Left lung (tissue), 10 donors: ENCODE results near the gene WDR27. TPM values are rescaled to one million over a fixed set of nuclear protein-coding genes. Genes with fewer than 3 reads are reported as not detected.
"Not testable (repeated sequence)": the region's sequence is repeated elsewhere in the genome, so short reads cannot be mapped to it uniquely, and the experiment has no call there.

ENCODE experiments used
- ATAC-seq: fragments of 200-7000 bp; cut with Tn5 transposase; one replicate; pipeline ENCODE4 v1.9.1; 2020; ENCODE audit warnings: moderate library complexity
- DNase-seq, 4 donors: peaks; one replicate each; pipeline ENCODE4 v3.0.0-alpha.2; 2013 to 2020
- H3K27ac ChIP-seq, 2 donors: fragments of 200-600 bp; sonication (generic) in 1 of 2; one replicate each; pipeline versions ENCODE4 v1.5.0 to v1.8.0; 2020 to 2021
- H3K27me3 ChIP-seq, 2 donors: fragments of 200-600 bp; sonication (generic) in 1 of 2; one replicate each; pipeline versions ENCODE4 v1.5.0 to v1.8.0; 2020 to 2021
- H3K36me3 ChIP-seq, 2 donors: fragments of 200-600 bp; sonication (generic) in 1 of 2; one replicate each; pipeline versions ENCODE4 v1.5.0 to v1.8.0; 2020 to 2021
- H3K4me1 ChIP-seq, 2 donors: fragments of 200-600 bp; one replicate each; pipeline ENCODE4 v1.8.0; 2021
- H3K4me3 ChIP-seq, 2 donors: fragments of 200-600 bp; sonication (generic) in 1 of 2; one replicate each; pipeline versions ENCODE4 v1.5.0 to v1.8.0; 2020 to 2021; ENCODE audit warnings: mild to moderate bottlenecking in 1 of 2
- H3K9me3 ChIP-seq, 2 donors: fragments of 200-600 bp; sonication (generic) in 1 of 2; one replicate each; pipeline versions ENCODE4 v1.5.0 to v1.8.0; 2020 to 2021
- CTCF ChIP-seq, 2 donors: fragments of 200-600 bp; sonication (generic) in 1 of 2; IDR thresholded peaks; one replicate each; pipeline versions ENCODE4 v1.5.0 to v1.8.0; 2021; ENCODE audit warnings: antibody characterized with exemption in 2 of 2
- intact Hi-C, 2 donors: fragments of 100-400 bp; cut with DNase I; formaldehyde crosslinking; loops; one replicate each; pipeline versions ENCODE4 v1.11.2 to v1.14.2; 2022
- polyA plus RNA-seq, 6 donors: library from polyadenylated mRNA; unstranded; fragments of 120-200 nt; gene quantifications; one replicate each; pipeline ENCODE4 v1.2.1, GENCODE V29; 2013; ENCODE audit not compliant: insufficient read length in 6 of 6
- total RNA-seq, 2 donors: library from RNA; stranded (reverse); fragmentation: NEBNext Ultra II Directional; extraction: Animal tissue kit (Norgen Biotek cat#: 25700); gene quantifications; one replicate each; pipeline ENCODE4 v1.2.1, GENCODE V29; 2021
- donor health status: DM: no; HTN: yes; CAD: no.
- donor health status: DM: no; HTN: no; CAD: no.

Gene WDR27
- total and polyA plus RNA-seq, 8 donors: 31.3 to 104 (median 86.3) TPM

DNA sequence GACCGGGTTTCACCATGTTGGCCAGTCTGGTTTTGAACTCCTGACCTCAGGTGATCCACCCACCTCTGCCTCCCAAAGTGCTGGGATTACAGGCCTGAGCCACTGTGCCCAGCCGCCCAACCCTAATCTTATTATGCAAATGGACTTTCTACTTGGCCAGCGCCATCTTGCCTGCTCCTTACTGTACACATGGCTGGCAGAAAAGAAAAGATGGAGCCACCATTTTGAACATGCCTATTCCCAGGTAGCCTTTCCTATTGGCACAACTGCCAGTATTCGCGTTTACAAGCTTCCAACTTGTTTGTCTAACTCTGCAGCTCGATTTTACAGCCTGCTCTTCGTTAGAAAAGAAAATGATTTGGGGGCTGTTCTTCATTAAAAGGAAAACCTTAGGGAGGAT is 84.3 kb downstream of the WDR27 start:
- Histone ChIP-seq H3K27ac (no peak overlapping the region), H3K4me3 (no peak overlapping the region), H3K4me1 (no peaks in the 10 kb centered on the region), H3K27me3 (no peaks in the 10 kb centered on the region), H3K9me3 (peaks cover 0 to 10% of the 10 kb centered on the region in 2 donors), H3K36me3 (no peaks in the 10 kb centered on the region)
- intact Hi-C loops: no loop called here
- DNase-seq: no peak
- TF ChIP-seq CTCF (IDR thresholded peaks at IDR 0.05): no peak
- ATAC-seq: no peak

DNA sequence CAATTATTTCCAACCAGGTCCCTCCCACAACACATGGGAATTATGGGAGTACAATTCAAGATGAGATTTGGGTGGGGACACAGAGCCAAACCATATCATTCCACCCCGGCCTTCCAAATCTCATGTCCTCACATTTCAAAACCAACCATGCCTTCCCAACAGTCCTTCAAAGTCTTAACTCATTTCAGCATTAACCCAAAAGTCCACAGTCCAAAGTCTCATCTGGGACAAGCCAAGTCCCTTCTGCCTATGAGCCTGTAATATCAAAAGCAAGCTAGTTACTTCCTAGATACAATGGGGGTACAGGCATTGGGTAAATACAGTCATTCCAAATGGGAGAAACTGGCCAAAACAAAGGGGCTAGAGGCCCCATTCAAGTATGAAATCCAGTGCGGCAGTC is 93.2 kb downstream of the WDR27 start:
- intact Hi-C loops, H3K36me3 ChIP-seq, H3K27me3 ChIP-seq, H3K4me1 ChIP-seq, DNase-seq, H3K9me3 ChIP-seq, ATAC-seq, H3K27ac ChIP-seq, H3K4me3 ChIP-seq: not testable (repeated sequence)

DNA sequence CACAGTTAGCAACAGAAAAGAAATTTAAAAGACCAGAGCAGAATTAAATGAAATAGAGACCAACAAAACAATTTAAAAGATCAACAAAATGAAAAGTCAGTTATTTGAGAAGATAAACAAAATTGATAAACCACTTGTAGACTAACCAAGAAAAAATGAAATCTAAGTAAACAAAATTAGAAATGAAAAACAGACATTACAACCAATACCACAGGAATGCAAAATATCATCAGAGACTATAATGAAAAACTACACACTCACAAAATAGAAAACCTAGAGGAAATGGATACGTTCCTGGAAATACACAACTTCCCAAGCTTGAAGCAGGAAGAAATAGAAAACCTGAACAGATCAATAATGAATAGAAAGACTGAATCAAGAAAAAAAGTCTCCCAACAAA is 97.8 kb downstream of the WDR27 start:
- no peak overlapping the region for H3K4me3 ChIP-seq
- no peak for ATAC-seq
- no peaks in the 10 kb centered on the region for H3K27me3 ChIP-seq
- peaks cover 0 to 7% of the 10 kb centered on the region in 2 donors for H3K36me3 ChIP-seq
- no peak for DNase-seq
- intact Hi-C loops: no loop called here
- H3K4me1 ChIP-seq: no peaks in the 10 kb centered on the region
- H3K9me3 ChIP-seq: peaks cover 0 to 2% of the 10 kb centered on the region in 2 donors
- no peak for TF ChIP-seq CTCF (IDR thresholded peaks at IDR 0.05)
- no peak overlapping the region for H3K27ac ChIP-seq

GRCh38 chr6:169601129-169601528 is 100.7 kb downstream of the WDR27 start:
- H3K4me3 ChIP-seq, H3K36me3 ChIP-seq, intact Hi-C loops, H3K4me1 ChIP-seq, H3K27me3 ChIP-seq, ATAC-seq, H3K9me3 ChIP-seq, H3K27ac ChIP-seq, DNase-seq: not testable (repeated sequence)

DNA sequence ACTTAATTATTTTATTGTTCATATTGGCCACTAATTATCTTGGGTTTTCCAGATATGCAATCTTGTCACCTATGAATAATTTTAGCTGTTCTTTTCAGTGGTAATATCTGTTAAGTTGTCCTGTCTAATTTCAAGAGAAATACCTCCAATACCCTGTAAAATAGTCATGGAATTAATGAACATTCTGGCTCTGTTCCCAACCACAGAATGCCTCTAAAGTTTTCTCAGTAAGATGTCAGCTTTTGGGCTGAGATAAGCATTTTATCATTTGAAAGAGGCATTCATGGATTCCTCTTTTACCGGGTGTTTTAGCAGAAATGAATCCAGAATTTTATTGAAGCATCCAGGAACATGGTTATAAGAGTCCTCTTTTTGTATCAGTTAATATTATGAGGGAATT is 109.3 kb downstream of the WDR27 start:
- Histone ChIP-seq H3K36me3 (no peaks in the 10 kb centered on the region), H3K27ac (no peak overlapping the region), H3K9me3 (no peaks in the 10 kb centered on the region), H3K4me1 (no peaks in the 10 kb centered on the region), H3K27me3 (no peaks in the 10 kb centered on the region), H3K4me3 (no peak overlapping the region)
- no peak for TF ChIP-seq CTCF (IDR thresholded peaks at IDR 0.05)
- intact Hi-C loops: no loop called here
- ATAC-seq (no peak), DNase-seq (no peak)

DNA sequence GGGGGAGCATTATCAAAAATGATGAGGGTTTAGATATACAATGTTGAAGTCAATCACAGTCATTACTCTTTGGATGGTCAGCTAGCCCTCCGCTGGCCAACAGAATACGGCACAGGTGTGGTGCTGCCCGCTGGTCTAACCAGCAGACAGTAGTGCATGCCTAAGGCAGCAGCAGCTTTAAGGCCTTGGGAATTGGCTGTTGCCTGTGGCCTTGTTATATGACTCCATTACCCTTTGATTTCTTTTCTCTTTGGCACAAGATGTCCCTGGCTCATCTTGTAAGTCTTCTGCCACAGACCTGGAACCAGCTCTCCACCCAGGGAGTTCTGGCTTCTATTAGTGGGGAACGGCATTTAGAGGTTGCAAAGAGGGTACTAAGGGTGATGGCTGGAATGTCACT is 110.2 kb downstream of the WDR27 start:
- H3K27me3 ChIP-seq: no peaks in the 10 kb centered on the region
- ATAC-seq (no peak), DNase-seq (no peak)
- no peaks in the 10 kb centered on the region for H3K36me3 ChIP-seq
- H3K4me1 ChIP-seq: no peaks in the 10 kb centered on the region
- H3K4me3 ChIP-seq: no peak overlapping the region
- H3K9me3 ChIP-seq: no peaks in the 10 kb centered on the region
- no peak for TF ChIP-seq CTCF (IDR thresholded peaks at IDR 0.05)
- H3K27ac ChIP-seq: no peak overlapping the region
- intact Hi-C loops: no loop called here
